WI38 (cell line): ENCODE results near the gene CLIP1.

Source experiments
- H3K4me3 ChIP-seq: 2 replicates; pipeline ENCODE4 v1.5.1; 2011; ENCODE audit warnings: low read depth, mild to moderate bottlenecking, control low read depth, low read length
- TF ChIP-seq, protein P1 (sequence below): IDR thresholded peaks from 2 replicates; pipeline ENCODE4 v1.5.1; 2012; ENCODE audit warnings: low read depth, mild to moderate bottlenecking, control low read depth, low read length

CLIP1 gene

DNA sequence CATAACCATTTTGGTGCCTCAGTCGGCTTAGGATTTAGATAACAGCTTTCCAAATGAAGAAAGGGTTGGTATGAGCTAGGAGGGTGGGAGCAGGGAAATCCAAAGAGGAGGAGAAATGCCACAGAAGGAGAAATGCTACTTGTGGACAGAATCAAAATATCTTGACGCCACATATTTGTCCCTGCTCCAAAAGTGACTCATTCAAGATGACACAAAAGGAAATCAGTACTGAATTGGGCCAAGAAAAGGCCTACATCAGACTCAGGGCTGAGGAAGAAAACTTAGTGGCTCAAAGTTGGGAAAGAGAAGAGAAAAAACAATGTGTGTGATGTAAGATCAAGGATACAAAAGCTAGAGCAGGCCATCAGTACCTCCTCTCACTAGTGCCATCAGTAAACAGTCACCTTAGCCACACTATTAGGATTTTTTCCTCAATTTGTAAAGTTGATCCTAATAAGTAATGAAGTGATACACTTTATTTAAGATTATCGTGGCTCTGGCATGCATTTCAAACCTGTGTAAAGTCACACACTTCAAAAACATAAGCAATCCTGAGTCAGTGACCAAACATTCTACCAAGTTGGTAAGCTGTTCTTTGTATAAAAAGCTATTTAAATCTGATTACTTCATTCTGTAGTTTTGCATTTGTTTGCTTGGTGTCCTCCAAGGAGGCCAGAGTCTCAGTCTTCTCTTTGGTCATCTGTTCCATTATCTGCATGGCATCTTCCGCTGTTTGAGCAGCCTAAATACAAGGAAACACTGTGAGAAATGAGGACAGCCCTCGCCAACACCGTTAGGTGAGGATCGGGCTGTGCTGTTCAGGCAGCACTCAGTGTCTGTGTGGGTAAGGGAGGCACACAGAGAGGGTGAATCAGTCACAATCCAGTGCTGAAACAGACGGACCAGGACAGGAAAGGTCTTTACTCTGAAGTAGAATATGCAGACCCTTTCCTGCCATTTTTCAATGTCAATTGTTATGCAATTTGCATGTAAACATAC is 103.6 kb downstream of the CLIP1 start:
- TF ChIP-seq, protein P1, sequence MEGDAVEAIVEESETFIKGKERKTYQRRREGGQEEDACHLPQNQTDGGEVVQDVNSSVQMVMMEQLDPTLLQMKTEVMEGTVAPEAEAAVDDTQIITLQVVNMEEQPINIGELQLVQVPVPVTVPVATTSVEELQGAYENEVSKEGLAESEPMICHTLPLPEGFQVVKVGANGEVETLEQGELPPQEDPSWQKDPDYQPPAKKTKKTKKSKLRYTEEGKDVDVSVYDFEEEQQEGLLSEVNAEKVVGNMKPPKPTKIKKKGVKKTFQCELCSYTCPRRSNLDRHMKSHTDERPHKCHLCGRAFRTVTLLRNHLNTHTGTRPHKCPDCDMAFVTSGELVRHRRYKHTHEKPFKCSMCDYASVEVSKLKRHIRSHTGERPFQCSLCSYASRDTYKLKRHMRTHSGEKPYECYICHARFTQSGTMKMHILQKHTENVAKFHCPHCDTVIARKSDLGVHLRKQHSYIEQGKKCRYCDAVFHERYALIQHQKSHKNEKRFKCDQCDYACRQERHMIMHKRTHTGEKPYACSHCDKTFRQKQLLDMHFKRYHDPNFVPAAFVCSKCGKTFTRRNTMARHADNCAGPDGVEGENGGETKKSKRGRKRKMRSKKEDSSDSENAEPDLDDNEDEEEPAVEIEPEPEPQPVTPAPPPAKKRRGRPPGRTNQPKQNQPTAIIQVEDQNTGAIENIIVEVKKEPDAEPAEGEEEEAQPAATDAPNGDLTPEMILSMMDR, result no peak
- H3K4me3 ChIP-seq, result no peak overlapping the region

DNA sequence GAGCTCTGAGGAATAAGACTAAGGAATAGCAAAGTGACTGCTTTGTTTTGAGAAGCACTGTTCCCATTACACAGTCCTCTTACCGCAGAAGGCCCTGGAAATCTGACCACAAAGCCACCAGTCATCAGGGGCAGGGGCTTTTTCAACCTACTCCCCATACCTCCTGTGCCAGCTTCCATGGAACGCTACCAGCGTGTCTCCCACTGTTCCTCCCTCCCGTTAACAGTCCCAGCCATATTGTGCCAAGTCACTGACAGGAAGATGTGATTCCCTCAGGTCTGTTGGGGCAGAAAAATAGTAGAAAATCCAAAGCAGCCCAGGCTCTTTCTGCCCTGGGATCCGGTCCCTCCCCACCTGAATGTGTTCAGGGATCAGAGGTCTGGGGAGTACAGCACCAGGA is 109.5 kb downstream of the CLIP1 start:
- TF ChIP-seq, protein P1, result no peak
- H3K4me3 ChIP-seq, result no peak overlapping the region

DNA sequence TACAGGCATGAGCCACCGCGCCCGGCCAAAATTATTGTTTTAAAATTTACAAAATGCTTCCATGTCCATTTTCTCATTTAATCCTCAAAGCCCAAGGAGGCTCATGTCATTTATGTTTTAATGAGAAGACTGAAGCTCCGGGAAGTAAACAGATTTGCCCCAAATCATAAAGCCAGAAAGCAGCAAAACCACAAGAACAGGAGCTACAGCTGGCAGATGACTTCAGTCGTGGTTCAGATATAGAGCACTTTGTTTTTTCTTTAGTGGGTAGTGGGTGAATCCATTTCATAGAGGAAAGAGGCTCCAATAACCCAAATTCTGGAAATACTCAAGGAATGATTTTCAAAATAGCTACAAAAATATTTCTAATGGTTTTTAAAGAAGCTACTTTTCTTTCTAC is 110.8 kb downstream of the CLIP1 start:
- TF ChIP-seq, protein P1, result no peak
- H3K4me3 ChIP-seq, result no peak overlapping the region

DNA sequence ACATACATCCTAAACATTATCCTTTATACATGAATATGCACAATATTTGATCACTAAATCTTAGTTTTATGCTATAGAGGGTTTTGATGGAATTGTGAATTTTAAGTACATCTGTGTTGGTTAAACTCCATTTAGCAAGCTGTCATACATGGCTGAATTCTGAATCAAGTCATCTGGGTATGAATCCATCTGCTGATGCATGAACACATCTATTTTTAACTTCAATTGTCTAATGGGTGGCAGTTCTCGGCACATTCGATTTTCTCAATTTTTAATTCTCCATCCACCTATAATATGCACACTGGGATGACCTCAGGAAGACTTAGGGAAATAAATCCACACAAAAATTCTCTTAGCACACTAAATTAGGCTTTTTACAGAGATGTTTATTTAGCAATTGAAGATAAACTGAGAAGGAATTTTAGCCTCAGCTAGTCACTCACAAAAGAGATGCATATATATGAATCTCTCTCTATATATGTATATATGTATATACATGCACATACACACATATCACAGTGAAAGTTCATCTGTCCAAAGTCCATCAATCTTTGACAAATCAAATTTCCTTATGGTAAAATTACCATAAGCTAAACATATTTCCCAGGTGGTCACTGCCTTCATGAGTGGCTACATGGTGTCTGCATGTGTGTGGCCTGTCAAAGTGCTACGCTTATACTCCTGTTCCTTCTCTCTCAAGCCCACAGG is 111.7 kb downstream of the CLIP1 start:
- TF ChIP-seq, protein P1, result no peak
- H3K4me3 ChIP-seq, result no peak overlapping the region

DNA sequence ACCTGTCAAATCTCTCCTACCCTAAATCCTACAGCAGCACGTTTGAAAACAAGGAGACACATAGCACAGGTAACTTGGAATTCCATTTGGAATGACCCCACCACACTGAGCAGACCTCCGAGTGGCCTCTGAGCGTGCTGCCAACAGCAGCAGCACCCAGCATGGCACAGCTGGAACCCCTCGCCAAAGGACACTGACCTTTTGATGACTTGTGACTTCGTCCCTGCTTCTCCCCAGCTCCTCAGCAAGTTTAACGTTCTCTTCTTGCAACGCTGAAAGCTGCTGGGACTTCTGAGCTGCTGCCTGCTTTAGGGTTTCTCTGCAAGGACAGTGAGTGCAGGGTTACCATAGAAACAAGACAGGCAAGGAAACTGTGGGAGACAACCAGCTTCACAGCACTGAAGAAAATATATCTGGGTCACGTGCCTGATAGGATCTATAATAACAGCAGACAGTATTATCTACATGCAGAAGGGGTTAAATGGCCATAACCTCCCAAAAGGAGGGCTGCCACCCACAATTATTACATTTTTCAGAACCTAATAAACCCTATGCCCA is 112.8 kb downstream of the CLIP1 start:
- TF ChIP-seq, protein P1, result no peak
- no peak overlapping the region for H3K4me3 ChIP-seq

DNA sequence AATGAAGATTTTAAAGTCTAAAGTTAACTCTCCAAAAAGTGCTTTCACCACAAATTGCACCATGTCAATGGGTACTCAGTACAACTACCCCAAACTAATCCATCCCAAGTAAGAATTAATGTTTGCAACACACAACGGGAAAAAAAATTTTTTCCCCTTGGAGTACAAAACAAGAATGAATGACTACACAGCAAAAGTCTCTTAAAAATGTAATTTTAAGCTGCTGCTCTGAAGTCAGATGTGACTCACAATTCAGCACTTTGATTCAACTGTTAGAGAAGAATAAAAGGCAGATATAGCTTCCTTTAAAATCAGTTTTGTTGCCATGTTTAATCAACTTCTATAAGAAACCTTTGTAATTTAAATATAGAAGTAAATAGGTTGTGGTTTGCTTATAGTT is 113.7 kb downstream of the CLIP1 start:
- no peak overlapping the region for H3K4me3 ChIP-seq
- TF ChIP-seq, protein P1, result no peak
